ENCODE measurements around the gene H2AZ2.
A peak's percentile ranks its signal among the peaks of the same experiment; 100 is the strongest.

H2AZ2 gene

GRCh38 chr7:44847920-44848634 is at the start of gene H2AZ2:
Gene H2AZ2, minus strand, starts transcription at chr7:44848087. Its CDS starts 116 bp downstream, at chr7:44847971.
- Histone ChIP-seq H3K4me1 (ENCODE audit: control insufficient read depth, insufficient read depth, low read length) (no peaks in the 10 kb centered on the region), H3K4me3 (ENCODE audit: low read depth, low read length) (peak within 1 kb of the TSS; percentile 91), H3K9me3 (ENCODE audit: control insufficient read depth, insufficient read depth, low read length) (no peaks in the 10 kb centered on the region), H3K36me3 (ENCODE audit: control insufficient read depth, insufficient read depth, low read length) (no peaks in the 10 kb centered on the region), H3K27me3 (ENCODE audit: control insufficient read depth, insufficient read depth, low read length) (no peaks in the 10 kb centered on the region), H3K9ac (ENCODE audit: low read depth, low read length) (peak within 1 kb of the TSS; percentile 77)

- Histone ChIP-seq H3K36me3 (ENCODE audit: control insufficient read depth, insufficient read depth, low read length) (no peaks in the 10 kb centered on the region), H3K27me3 (ENCODE audit: control insufficient read depth, insufficient read depth, low read length) (peaks cover 4% of the 10 kb centered on the region), H3K9ac (ENCODE audit: low read depth, low read length) (no peak overlapping the region), H3K4me3 (ENCODE audit: low read depth, low read length) (no peak overlapping the region), H3K9me3 (ENCODE audit: control insufficient read depth, insufficient read depth, low read length) (no peaks in the 10 kb centered on the region), H3K4me1 (ENCODE audit: control insufficient read depth, insufficient read depth, low read length) (no peaks in the 10 kb centered on the region)
Measured at GRCh38 chr7:44897309-44897708, 49.4 kb upstream of the H2AZ2 start.

- H3K36me3 ChIP-seq (ENCODE audit: control insufficient read depth, insufficient read depth, low read length) = no peaks in the 10 kb centered on the region
- H3K4me1 ChIP-seq (ENCODE audit: control insufficient read depth, insufficient read depth, low read length) = no peaks in the 10 kb centered on the region
- no peak overlapping the region for H3K4me3 ChIP-seq (ENCODE audit: low read depth, low read length)
- H3K27me3 ChIP-seq (ENCODE audit: control insufficient read depth, insufficient read depth, low read length) = peaks cover 4% of the 10 kb centered on the region
- no peak overlapping the region for H3K9ac ChIP-seq (ENCODE audit: low read depth, low read length)
- H3K9me3 ChIP-seq (ENCODE audit: control insufficient read depth, insufficient read depth, low read length) = no peaks in the 10 kb centered on the region
Measured at GRCh38 chr7:44894888-44895580, 47.1 kb upstream of the H2AZ2 start.

- Histone ChIP-seq H3K9me3 (ENCODE audit: control insufficient read depth, insufficient read depth, low read length) (no peaks in the 10 kb centered on the region), H3K36me3 (ENCODE audit: control insufficient read depth, insufficient read depth, low read length) (no peaks in the 10 kb centered on the region), H3K4me1 (ENCODE audit: control insufficient read depth, insufficient read depth, low read length) (no peaks in the 10 kb centered on the region), H3K4me3 (ENCODE audit: low read depth, low read length) (no peak overlapping the region), H3K27me3 (ENCODE audit: control insufficient read depth, insufficient read depth, low read length) (peaks cover 4% of the 10 kb centered on the region), H3K9ac (ENCODE audit: low read depth, low read length) (no peak overlapping the region)
Measured at GRCh38 chr7:44893710-44894234, 45.9 kb upstream of the H2AZ2 start.

- Histone ChIP-seq H3K4me1 (ENCODE audit: control insufficient read depth, insufficient read depth, low read length) (no peaks in the 10 kb centered on the region), H3K4me3 (ENCODE audit: low read depth, low read length) (no peak overlapping the region), H3K9ac (ENCODE audit: low read depth, low read length) (no peak overlapping the region)
Measured at GRCh38 chr7:44891791-44892190, 43.9 kb upstream of the H2AZ2 start.

GRCh38 chr7:44891372-44891771 is 43.5 kb upstream of the H2AZ2 start:
- H3K36me3 ChIP-seq (ENCODE audit: control insufficient read depth, insufficient read depth, low read length) = no peaks in the 10 kb centered on the region
- H3K9me3 ChIP-seq (ENCODE audit: control insufficient read depth, insufficient read depth, low read length) = no peaks in the 10 kb centered on the region
- no peak overlapping the region for H3K9ac ChIP-seq (ENCODE audit: low read depth, low read length)
- no peaks in the 10 kb centered on the region for H3K4me1 ChIP-seq (ENCODE audit: control insufficient read depth, insufficient read depth, low read length)
- no peak overlapping the region for H3K4me3 ChIP-seq (ENCODE audit: low read depth, low read length)
- peaks cover 4% of the 10 kb centered on the region for H3K27me3 ChIP-seq (ENCODE audit: control insufficient read depth, insufficient read depth, low read length)

More at GRCh38 chr7:44891791-44892190, 43.9 kb upstream of the H2AZ2 start:
- H3K9me3 ChIP-seq (ENCODE audit: control insufficient read depth, insufficient read depth, low read length) = no peaks in the 10 kb centered on the region
- peaks cover 4% of the 10 kb centered on the region for H3K27me3 ChIP-seq (ENCODE audit: control insufficient read depth, insufficient read depth, low read length)
- no peaks in the 10 kb centered on the region for H3K36me3 ChIP-seq (ENCODE audit: control insufficient read depth, insufficient read depth, low read length)

GRCh38 chr7:44889086-44889781 is 41.3 kb upstream of the H2AZ2 start:
- no peaks in the 10 kb centered on the region for H3K9me3 ChIP-seq (ENCODE audit: control insufficient read depth, insufficient read depth, low read length)
- H3K4me1 ChIP-seq (ENCODE audit: control insufficient read depth, insufficient read depth, low read length) = no peaks in the 10 kb centered on the region
- H3K36me3 ChIP-seq (ENCODE audit: control insufficient read depth, insufficient read depth, low read length) = peaks cover 6% of the 10 kb centered on the region
- no peak overlapping the region for H3K9ac ChIP-seq (ENCODE audit: low read depth, low read length)
- no peaks in the 10 kb centered on the region for H3K27me3 ChIP-seq (ENCODE audit: control insufficient read depth, insufficient read depth, low read length)
- H3K4me3 ChIP-seq (ENCODE audit: low read depth, low read length) = no peak overlapping the region

- H3K4me3 ChIP-seq (ENCODE audit: low read depth, low read length) = no peak overlapping the region
- peaks cover 14% of the 10 kb centered on the region for H3K4me1 ChIP-seq (ENCODE audit: control insufficient read depth, insufficient read depth, low read length)
- H3K9ac ChIP-seq (ENCODE audit: low read depth, low read length) = no peak overlapping the region
- H3K36me3 ChIP-seq (ENCODE audit: control insufficient read depth, insufficient read depth, low read length) = peaks cover 6% of the 10 kb centered on the region
- H3K27me3 ChIP-seq (ENCODE audit: control insufficient read depth, insufficient read depth, low read length) = no peaks in the 10 kb centered on the region
- H3K9me3 ChIP-seq (ENCODE audit: control insufficient read depth, insufficient read depth, low read length) = no peaks in the 10 kb centered on the region
Measured at GRCh38 chr7:44887293-44887692, 39.4 kb upstream of the H2AZ2 start.

- H3K27me3 ChIP-seq (ENCODE audit: control insufficient read depth, insufficient read depth, low read length) = no peaks in the 10 kb centered on the region
- peak within 1 kb of the TSS; percentile 98 for H3K9ac ChIP-seq (ENCODE audit: low read depth, low read length)
- peak within 1 kb of the TSS; percentile 95 for H3K4me3 ChIP-seq (ENCODE audit: low read depth, low read length)
- H3K9me3 ChIP-seq (ENCODE audit: control insufficient read depth, insufficient read depth, low read length) = no peaks in the 10 kb centered on the region
- H3K4me1 ChIP-seq (ENCODE audit: control insufficient read depth, insufficient read depth, low read length) = peaks cover 25% of the 10 kb centered on the region
- peaks cover 6% of the 10 kb centered on the region for H3K36me3 ChIP-seq (ENCODE audit: control insufficient read depth, insufficient read depth, low read length)
Measured at GRCh38 chr7:44885394-44886317, 37.8 kb upstream of the H2AZ2 start, which contains the start of gene PURB. Gene PURB, minus strand, starts transcription at chr7:44885530. Its CDS starts 182 bp downstream, at chr7:44885348.

GRCh38 chr7:44884621-44885393 is 36.9 kb upstream of the H2AZ2 start:
- H3K36me3 ChIP-seq (ENCODE audit: control insufficient read depth, insufficient read depth, low read length) = peaks cover 6% of the 10 kb centered on the region
- peaks cover 25% of the 10 kb centered on the region for H3K4me1 ChIP-seq (ENCODE audit: control insufficient read depth, insufficient read depth, low read length)

More at GRCh38 chr7:44884621-44885393, 36.9 kb upstream of the H2AZ2 start:
- Histone ChIP-seq H3K9me3 (ENCODE audit: control insufficient read depth, insufficient read depth, low read length) (no peaks in the 10 kb centered on the region), H3K4me3 (ENCODE audit: low read depth, low read length) (peak overlapping the region; percentile 79), H3K27me3 (ENCODE audit: control insufficient read depth, insufficient read depth, low read length) (no peaks in the 10 kb centered on the region), H3K9ac (ENCODE audit: low read depth, low read length) (peak overlapping the region; percentile 85)

All from iPS-15b (cell line).